HG02885 (cell line): ENCODE measurements around the gene SLX1A.
"Not testable (repeated sequence)": the region's sequence is repeated elsewhere in the genome, so short reads cannot be mapped to it uniquely, and the experiment has no call there.

ENCODE experiments used
- ATAC-seq: cut with Tn5 transposase; IDR thresholded peaks from one replicate; pipeline ENCODE4 v1.9.1; 2021; ENCODE audit warnings: mild to moderate bottlenecking; ENCODE audit not compliant: unreplicated experiment, poor library complexity

Gene SLX1A

DNA sequence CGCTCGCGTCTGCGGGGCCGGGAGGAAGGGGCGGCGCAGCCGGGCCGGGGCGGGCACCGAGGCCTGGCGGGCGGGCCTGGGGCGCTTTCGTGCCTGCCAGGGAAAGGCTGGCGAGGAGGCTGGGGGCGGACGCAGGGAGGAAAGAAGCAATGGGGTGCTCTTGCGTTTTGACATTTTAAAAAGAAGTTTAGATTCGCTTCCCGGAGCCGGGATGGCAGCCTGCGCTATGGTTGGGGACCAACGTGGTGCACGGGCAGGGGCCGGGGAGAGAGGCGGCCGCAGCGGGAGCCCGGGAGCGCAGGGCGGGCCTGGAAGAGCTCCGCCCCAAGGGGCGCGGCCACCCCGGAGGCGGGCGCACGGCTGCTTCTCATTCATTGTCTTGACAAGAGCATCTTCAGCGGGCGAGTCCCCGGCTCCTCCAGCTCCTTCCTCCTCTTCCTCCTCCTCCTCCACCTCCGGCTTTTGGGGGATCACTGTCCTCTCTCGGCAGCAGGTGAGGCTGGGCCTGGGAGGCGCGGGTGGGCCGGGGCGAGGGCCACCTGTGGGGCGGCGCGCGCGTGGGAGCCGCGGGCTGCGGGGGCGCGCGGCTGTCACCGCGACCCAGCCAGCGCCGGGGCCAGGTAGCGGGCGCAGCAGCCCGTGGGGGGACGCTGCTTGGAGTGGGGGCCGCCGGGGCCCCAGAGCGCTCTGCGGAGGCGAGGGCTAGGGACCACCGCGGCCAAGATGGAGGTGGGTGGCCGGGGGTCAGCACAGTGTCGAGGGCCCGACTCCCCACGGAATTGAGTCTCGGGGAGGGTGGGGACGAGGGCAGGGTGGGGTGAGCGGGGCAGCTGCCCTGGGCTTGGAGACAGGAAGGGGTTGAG, 10.2 kb upstream of the SLX1A start, which contains the start of gene CORO1A:
Gene CORO1A, plus strand, starts transcription at position 370 of the 863 bp plus-strand sequence. CDS start 1,608 bp downstream, outside the sequence.
- ATAC-seq, result peak; percentile 66

DNA sequence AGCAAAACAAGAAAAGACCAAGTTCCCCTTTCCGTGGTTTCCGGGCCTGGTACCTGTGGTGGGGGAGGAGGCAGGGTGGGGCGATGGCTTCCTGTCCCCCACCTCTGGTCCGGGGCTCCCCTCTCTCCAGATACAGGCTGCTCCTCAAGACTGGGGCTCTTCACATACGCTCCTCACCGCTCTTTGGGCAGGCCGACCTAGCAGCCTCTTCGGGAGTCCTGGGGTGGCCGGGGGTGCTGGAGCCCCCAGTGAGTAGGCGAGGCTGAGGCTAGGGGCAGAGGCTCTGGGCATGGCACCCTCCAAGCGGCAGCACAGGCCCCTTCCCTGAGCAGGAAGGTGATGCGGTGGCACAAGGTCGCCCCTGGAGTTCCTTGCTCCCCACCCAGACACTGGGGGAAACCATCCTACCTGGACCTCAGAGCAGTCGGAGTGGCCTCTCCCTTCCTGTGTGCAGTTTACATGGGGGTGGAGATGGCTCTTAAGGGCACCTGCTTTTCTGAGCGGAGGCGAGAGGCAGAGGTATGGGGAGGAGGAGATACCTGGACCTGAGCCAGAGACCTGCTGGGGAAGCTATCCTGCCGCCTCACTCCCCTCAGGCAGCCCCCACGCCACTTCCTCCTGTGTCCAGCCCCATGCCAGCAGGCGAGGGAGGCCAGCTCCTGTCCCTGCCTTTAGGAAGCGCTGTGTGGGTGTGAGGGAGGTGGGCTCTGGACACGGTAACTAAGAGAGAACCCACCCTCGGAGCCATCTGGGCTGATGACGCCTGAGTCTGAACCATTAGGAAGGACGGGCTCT, 9.4 kb upstream of the SLX1A start:
- peak; percentile 2 for ATAC-seq

DNA sequence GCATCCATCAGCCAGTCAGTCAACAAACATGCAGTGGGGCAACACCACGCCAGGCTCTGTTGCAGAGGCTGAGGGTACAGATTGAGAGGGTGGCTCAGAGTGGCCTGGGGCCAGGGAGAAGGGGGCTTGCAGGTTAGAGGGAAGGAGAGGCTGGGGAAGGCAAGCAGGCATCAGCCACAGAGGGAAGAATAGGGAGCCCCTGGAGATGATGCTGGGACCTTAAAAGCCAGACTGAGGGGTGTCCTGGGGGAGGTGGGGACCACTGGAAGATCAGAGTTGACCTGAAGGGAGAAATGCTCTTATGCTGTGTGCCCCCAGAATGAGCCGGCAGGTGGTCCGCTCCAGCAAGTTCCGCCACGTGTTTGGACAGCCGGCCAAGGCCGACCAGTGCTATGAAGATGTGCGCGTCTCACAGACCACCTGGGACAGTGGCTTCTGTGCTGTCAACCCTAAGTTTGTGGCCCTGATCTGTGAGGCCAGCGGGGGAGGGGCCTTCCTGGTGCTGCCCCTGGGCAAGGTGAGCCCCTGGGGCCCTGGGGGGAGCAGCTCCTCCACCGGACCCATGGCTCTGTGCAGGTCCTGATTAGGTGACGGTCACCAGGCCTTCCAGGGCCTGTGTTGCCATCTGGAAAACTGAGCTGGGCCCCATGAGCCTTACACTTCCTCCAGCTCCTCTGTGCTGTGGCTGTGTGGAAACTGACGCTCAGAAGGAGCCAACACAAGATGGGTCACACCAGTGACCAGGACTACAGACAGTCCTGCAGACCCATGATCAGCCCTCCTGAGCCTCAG, 8.6 kb upstream of the SLX1A start:
- ATAC-seq, result no peak

GRCh38 chr16:30185683-30186421, 7.8 kb upstream of the SLX1A start:
- no peak for ATAC-seq

DNA sequence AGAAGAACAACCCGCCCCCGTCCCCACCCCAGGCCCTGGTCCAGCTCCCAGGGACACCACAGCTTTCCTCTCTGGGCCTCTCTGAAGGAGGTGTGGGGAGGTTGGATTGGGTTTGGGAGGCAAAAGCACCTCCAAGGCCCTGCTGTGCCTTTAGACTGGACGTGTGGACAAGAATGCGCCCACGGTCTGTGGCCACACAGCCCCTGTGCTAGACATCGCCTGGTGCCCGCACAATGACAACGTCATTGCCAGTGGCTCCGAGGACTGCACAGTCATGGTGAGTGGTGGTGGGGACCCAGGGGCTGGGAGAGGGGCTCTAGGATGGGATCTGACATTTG, 7.3 kb upstream of the SLX1A start:
- no peak for ATAC-seq

DNA sequence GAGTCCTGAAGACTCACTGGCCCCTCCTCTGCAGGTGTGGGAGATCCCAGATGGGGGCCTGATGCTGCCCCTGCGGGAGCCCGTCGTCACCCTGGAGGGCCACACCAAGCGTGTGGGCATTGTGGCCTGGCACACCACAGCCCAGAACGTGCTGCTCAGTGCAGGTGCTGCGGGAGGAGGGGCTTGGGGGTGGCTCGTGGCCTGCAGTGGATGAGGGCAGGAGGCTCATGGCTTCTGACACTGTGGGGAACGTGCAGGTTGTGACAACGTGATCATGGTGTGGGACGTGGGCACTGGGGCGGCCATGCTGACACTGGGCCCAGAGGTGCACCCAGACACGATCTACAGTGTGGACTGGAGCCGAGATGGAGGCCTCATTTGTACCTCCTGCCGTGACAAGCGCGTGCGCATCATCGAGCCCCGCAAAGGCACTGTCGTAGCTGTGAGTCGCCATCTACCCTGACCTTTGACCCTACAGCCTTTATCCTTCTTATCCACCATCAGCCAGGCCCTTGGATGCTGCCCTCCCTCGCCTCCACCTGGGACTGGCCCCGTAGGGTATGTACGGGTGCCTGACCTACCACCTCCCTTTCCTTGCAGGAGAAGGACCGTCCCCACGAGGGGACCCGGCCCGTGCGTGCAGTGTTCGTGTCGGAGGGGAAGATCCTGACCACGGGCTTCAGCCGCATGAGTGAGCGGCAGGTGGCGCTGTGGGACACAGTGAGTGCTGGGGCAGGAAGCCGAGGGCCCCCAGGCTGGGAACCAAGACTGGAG, 6.7 kb upstream of the SLX1A start:
- ATAC-seq, result no peak

GRCh38 chr16:30187556-30187865, 6.2 kb upstream of the SLX1A start:
- no peak for ATAC-seq

DNA sequence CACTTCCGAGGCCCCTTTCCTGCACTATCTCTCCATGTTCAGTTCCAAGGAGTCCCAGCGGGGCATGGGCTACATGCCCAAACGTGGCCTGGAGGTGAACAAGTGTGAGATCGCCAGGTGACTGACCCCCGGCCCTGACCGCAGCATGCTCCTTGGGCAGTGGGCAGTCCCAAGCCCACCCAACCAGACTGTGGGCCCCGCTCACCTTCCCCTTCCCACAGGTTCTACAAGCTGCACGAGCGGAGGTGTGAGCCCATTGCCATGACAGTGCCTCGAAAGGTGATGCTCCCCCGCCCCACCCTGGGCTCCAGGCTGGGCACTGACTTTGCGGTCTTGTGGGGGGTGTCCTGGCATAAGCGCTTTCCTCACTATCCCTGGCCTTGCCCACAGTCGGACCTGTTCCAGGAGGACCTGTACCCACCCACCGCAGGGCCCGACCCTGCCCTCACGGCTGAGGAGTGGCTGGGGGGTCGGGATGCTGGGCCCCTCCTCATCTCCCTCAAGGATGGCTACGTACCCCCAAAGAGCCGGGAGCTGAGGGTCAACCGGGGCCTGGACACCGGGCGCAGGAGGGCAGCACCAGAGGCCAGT, 5.6 kb upstream of the SLX1A start:
- no peak for ATAC-seq

DNA sequence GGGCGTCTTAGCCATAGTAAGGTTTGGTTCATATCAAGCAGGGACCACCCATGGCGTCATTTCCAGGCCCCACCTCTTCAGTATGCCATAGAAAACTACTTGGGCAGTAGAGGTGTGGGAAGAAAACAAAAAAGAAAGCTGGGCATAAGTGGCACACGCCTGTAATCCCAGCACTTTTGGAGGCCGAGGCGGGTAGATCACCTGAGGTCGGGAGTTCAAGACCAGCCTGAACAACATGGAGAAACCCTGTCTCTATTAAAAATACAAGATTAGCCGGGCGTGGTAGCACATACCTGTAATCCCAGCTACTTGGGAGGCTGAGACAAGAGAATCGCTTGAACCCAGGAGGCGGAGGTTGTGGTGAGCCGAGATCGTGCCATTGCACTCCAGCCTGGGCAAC, 2.5 kb upstream of the SLX1A start:
- not testable (repeated sequence) for ATAC-seq

DNA sequence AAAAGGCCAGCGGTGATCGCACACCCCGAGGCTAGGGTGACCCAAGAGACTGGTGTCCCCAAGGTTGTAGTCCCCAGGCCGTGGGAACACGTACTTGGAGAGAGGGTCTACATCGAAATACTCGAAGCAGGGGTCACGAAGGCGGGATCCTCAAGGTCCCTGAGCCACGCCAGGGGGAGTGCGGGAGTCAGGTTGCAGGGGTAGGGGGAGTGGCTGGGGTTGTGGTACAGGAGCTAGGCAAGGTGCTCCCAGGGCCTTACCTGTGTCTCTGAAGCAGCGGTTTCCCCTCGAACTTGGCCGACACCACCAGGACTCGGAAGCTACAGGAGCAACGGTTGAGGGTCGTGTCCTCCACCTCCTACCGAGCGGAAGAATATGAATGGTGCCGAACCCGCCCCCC, 577 bp upstream of the SLX1A start:
- not testable (repeated sequence) for ATAC-seq

DNA sequence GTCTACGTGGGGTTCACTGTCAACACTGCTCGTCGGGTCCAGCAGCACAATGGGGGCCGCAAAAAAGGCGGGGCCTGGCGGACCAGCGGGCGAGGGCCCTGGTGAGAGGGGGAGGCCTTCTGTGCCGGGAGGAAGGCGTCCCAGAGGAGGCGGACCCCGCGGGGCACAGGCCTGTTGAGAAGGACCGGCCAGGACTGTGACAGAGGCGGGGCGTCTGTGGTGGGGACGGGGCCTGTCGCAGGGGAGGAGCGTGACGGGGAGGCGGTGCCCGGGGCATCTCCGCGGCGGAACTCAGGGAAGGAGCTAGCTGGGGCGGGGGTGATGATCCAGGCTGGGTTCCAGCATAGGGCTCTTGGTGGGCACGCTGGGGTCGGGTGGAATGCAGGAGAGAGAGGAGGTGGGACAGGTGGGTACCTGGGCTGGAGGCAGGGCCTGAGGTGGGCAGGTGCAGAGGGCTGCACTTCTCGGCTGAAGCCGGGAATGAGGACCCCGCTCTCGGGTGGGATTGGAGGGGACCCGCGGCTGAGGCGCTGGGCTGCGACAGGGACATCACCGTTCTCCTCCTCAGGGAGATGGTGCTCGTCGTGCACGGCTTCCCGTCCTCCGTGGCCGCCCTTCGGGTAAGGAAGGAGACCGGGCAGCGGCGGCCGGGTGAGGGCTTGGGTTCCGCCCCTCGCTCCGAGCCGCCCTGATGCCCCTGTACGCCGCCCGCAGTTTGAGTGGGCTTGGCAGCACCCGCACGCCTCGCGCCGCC, 674 bp downstream of the SLX1A start:
- ATAC-seq, result peak; percentile 63

GRCh38 chr16:30197001-30197400, 3.3 kb downstream of the SLX1A start:
- ATAC-seq, result not testable (repeated sequence)

- not testable (repeated sequence) for ATAC-seq
Observed at GRCh38 chr16:30199049-30199448, 5.4 kb downstream of the SLX1A start, which contains the start of gene SULT1A3. Gene SULT1A3, plus strand, starts transcription at chr16:30199255. Its CDS starts 1,474 bp downstream, at chr16:30200729.

DNA sequence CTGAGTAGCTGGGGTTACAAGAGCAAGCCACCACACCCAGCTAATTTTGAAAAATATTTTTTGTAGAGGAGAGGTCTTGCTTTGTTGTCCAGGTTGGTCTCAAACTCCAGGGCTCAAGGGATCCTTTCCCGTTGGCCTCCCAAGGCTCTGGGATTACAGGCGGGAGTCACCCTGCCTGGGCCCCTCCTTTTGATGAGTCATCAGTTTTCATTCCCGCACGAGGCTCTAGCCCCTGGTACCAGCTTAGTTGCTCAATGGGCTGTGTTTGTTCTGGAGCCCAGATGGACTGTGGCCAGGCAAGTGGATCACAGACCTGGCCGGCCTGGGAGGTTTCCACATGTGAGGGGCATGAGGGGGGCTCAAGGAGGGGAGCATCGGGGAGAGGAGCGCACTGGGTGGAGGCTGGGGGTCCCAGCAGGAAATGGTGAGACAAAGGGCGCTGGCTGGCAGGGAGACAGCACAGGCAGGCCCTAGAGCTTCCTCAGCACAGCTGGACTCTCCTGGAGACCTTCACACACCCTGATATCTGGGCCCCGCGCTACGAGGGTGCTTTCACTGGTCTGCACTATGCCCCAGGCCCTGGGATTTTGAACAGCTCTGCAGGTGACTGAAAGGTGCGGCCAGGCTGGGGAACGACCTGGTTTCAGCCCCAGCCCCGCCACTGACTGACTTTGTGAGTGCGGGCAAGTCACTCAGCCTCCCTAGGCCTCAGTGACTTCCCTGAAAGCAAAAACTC, 6.1 kb downstream of the SLX1A start:
- not testable (repeated sequence) for ATAC-seq

DNA sequence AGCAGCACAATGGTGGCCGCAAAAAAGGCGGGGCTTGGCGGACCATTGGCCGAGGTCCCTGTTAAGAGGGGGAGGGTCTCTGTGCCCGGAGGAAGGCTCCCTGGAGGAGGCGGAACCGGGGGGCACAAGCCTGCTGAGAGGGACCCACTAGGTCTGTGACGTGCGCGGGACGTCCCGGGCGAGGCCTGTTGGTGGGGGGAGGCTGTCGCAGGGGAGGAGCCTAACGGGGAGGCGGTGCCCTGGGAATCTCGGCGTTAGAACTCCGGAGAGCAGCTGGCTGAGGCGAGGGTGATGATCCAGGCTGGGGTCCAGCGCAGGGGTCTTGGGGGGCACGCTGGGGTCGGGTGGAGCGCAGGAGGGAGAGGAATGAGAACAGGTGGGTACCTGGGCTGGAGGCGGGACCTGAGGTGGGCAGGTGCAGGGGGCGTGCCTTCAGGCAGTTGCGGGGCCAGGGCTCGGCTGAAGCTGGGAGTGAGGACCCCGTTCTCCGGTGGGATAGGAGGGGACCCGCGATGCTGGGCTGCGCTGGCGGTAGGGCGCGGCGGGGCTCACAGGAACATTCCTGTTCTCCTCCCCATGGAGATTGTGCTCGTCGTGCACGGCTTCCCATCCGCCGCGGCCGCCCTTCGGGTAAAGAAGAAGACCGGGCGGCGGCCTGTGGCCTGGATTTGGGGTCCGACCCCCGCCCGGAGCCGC, 12.0 kb downstream of the SLX1A start:
- not testable (repeated sequence) for ATAC-seq

DNA sequence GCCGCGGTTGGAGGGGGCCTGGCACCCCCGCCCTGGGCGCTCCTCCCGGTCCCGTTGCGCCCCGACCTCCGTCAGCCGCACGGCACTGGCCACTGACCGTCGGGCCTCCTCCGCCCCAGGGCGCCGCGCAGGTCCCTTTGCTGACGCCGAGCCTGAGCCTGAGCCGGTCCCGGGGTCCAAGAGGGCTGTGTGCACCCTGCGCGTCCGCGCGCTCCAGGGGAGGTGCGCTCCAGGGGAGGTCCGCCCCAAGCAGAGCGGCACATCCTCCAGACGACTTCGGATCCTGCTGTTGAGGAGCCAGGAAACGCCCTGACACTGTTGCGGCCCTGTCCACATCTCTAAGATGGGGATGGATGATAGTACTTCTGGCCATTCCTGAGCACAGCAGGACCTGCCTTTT, 12.6 kb downstream of the SLX1A start:
- not testable (repeated sequence) for ATAC-seq
